ENCODE results near the gene STX18.

STX18 gene

DNA sequence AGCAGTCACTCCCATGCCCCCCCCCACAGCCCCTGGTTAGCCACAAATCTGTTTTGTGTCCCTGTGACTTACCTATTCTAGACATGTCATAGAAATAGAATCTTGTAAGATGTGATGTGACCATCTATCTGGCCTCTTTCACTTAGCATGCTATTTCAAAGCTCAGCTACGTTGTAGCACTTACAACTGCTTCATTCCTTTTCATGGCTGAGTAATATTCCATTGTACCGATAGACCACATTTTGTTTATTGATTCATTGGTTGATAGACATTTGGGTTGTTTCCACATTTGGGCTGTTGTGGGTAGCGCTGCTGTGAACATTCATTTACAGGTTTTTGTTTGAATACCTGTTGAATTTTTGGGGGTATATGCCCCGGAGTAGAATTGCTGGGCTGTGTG lies 143.4 kb downstream of the STX18 start:
- DNase-seq (ENCODE audit: low spot score) = no peak

DNA sequence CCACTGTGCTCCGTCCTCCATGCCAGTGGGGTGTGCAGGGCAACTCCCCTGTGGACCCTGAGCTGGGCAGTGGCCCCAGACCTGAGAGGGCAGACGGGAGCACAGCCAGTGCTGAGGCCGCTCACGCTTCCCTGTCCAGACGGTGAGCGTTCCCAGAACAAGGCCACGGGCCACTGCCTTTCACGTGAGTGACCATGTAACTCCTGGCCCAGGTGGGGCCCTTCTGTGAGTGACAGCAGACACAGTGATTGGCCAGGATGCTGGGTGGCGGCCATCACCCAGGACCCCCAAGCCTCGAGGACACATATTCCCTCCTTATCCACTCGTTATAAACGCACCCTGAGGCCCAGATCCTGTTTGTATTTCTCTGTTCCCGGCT lies 144.4 kb downstream of the STX18 start:
- DNase-seq (ENCODE audit: low spot score) = no peak

DNA sequence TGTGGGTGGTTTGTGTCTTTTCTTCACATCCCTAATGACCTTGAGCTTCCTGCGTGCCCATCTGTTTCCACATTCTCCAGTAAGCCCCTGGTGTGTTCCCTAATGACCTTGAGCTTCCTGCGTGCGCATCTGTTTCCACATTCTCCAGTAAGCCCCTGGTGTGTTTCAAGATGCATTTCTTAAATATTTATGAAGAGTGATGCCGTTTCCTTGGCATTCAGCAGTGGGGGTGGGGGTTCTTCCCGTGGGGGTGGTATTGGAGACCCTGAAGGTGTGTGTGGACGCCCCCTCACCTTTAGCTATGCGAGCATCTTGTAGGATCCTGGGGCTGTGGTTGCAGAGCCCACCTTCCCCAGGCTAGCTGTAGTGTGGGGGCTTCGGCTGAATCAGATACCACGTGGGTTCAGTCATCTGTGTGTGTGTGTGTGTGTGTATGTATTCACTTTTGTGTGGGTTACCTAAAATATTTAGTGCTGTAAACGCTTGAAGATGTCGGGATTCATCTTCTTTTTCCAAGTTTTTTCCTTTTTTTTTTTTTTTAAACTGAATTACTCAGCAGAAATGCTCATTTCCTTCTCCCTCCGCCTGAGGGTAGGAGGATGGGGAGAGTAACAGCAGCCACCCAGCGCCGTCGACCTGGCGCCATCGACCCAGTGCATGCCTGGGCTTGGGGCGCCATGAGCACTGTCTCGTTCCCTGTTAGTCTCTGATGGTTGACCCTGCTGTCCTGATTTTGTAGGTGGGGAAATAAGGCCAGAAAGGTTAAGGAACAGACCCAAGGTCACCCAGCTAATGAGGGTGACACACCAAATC lies 145.0 kb downstream of the STX18 start:
- DNase-seq (ENCODE audit: low spot score) = no peak

DNA sequence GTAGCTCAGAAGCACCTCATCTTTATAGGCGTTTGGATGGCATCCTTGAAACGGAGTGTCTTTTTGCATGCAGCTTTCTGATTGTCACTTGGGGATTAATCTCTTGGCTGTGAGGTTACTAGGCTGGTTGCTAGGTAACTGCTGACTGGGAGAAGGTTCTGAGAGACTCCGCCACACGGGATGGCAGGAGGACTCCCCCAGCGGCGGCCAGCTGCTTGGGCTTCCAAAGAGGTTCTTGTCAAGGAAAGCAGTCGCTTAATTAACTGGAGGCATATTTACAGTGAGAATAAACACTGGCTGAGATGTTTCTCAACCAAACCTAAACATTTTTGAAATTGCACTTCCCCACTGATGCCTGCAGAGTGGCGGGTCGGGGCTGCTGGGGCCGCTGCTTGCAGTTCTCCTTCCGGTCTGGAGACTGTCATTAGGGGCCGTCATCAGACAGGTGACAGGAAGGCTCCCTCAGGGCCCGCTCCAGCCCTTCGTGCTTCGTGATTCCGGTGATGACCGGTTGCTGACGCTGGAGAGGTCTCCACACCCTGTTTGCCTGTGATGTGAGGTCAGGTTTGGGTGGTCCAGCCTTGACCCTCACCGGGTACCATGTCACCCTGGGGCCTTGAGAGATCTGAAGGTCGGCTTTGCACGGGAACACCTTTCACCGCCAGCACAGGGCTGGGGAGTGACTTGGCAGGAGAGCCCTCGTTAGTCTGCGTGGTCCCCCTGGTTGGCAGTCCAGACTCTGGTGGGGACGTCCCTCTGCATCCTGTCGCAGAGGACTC lies 145.8 kb downstream of the STX18 start:
- DNase-seq (ENCODE audit: low spot score) = no peak

DNA sequence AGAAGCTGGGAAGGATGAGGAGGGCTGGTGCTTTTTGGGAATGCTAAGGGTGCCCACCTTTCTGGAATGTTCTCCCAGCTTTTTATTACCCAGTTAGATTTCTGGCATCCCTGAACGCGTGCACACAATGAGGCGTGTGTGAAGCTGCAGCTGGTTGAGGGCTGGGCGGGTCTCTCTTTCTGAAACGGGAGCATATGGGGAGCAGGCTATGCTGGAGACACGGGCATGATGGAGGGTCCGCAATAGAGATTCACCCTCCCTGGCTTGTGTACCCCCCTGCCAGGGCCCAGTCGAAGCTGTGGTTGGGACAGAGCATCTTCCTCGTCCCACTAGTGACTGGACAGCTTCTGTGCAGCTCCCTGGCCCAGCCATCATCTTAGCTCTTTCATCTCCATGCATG lies 146.5 kb downstream of the STX18 start:
- no peak for DNase-seq (ENCODE audit: low spot score)

DNA sequence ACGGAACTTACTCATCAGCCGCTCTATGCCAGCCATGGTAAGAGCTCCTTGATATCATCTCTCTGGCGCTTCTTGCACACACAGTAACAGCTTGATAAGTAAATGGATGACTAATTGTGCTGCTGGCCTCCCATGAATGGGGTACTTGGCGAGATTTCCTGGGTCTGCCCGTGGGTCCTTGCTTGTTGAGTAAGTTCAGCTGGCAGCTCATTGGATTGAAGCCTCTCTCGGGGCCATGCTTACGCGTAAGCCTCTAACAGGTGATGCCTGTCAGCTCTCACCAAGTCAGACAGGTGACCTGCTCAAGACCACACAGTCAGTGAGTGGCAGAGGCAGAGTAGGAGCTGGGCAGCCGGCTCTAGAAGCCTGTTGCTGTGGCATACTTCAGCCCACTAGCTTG lies 147.2 kb downstream of the STX18 start:
- peak; percentile 11 for DNase-seq (ENCODE audit: low spot score)

DNA sequence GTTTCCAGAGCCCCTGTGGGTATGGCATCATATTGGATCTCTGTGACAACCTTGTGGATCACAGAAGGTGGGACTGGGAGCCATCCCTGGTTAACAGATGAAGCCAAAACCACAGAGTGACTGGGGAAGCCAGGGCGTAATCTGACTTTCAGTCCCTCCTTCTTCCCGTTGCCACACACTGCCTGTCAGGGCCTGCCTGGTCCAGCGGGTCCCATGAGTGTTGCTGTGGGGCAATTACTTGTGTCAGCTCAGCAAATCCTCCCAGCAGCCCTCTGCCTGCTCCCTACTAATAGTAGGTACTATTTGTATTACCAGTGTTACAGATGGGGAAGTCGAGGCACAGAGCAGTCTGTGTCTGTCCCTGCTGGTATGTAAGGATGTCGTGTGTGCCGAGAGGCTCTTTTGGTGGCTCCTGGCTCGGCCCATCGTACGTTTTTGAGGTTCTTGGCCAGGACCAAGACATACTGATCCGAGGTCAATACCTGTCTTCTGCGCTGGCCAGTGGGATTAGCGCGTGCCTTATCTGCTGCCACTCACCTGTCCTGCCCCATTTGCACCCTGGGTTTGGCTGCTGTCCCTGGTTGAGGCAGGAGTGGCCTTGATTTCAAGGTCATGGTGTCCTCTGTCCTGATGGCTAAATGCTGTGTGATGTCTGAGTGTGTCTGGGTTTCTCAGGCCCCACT lies 149.2 kb downstream of the STX18 start:
- no peak for DNase-seq (ENCODE audit: low spot score)

DNA sequence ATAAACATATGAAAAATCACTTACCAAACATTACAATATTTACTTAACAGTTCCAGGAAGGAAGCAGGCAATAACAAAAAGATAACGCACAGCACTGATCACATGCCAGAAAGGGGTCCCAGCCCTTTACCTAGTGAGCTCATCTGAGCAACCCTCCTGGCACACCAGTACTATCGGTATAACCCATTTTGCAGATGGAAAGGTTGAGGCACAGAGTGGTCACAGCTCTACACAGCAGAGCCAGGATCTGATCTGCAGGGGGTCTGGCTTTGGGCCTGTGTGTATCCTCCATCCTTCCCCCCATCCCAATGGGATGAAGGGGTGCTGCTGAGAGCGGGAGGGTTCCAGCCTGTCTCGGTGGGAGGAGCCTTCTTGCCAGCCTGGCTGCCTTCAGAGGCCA lies 150.0 kb downstream of the STX18 start:
- DNase-seq (ENCODE audit: low spot score) = no peak

DNA sequence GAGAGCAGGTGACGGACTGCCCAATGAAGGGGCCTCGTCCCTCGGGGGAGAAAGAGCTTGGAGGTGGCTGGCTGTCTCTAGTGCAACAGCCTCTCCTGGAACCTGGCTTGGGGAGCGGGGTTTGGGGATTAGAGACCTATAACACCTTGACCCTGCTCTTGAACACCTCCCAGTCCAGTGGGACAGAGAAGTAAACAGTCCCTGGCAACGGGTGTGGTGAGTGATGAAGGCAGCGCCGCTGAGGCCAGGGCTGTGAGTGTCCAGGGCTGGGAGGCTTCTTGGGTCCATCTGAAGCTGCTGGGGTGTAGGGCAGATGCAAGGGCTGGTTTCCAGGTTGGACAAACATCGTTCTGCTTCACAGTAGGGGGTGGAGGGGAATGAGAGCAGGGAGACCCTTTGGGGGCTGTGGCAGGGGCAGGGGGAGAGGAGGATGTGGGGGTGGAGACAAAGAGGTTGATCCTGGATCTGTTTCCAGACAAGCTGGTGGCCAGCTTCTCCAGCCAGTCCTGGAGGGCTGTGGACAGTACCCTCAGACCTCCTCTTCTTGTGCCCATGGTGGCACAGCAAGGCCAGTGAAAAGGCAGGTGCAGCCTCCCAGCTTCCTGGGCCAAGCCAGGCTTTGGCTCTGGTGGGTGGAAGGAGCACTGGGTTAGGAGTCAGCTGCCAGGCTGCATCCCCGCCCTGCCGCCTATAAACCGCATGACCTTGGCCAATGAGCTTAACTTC lies 151.2 kb downstream of the STX18 start:
- DNase-seq (ENCODE audit: low spot score) = no peak

DNA sequence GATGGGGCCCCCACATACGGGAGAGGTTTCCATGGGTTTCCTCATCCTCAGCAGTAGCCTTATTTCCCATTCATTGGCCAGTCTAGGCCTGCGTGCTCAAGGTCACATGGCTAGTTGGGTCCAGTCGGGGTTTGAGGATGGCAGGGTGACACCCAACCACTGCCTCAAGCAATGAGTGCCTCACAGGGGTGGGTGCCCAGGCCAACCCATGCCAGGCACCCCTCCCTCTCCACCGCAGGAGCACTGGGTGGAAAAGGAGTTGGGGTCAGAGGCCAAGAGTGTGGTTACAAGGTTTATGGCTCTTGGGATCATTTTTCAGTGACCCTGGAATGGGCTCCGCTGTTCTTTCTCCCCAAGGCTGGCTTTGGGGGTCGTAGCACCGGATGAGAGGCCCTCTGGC lies 151.8 kb downstream of the STX18 start:
- no peak for DNase-seq (ENCODE audit: low spot score)

DNA sequence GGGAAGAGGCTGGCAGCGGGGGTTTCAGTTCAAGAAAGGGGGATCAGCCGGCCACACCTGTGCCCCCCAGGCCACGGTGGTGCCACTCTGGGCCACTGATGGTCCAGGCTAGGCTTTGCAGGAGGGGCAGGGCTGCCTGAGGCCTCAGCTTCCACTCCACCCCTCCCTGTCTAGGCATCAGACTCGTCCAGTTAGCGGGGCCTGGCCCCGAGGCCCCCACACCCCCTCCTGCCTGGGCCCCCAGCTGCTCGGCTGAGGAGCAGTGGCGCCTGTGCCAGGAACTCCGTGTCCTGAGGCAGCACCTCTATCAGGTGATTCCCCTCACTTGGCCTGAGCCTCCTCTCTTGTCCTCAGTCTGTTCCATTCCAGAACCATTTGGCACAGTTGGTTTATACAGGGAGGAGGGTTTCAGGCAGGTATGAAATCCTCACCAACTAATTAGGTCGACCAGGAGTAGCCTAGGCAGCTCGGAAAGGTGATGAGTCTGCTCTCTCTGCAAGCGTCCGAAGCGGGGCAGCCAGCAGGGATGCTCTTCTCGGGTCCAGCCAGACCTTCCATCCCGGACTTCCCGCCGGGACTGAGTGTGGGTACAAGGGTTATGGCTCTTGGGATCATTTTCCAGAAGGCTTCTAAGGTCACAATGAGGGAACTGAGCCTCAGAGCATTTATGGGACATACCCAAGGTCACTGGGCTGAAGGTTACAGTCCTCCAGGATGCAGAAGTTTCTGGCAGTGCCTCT lies 152.8 kb downstream of the STX18 start:
- DNase-seq (ENCODE audit: low spot score) = no peak

DNA sequence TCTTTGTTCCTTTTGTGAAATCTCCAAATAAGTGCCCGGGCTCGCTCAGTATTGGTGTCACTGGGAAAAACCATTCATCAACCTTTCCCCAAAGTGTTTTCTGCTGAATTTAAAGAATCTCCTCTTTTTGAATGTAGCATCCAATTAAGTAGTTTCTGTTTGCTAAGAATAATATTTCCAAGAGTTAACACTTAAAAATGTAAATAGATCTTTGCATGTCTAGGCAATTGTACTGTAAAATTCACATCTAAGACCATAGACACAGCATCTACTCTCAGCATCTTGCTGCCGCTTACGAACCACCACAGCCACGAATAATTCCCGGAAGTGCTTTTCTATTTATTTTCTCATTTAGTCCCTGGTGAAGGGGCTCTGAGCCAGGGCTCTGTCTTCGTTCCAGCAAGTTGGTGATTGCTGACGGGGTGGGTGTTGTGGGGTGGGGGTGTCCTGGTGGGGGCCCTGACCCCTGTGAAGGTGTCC lies 153.5 kb downstream of the STX18 start:
- DNase-seq (ENCODE audit: low spot score) = no peak

DNA sequence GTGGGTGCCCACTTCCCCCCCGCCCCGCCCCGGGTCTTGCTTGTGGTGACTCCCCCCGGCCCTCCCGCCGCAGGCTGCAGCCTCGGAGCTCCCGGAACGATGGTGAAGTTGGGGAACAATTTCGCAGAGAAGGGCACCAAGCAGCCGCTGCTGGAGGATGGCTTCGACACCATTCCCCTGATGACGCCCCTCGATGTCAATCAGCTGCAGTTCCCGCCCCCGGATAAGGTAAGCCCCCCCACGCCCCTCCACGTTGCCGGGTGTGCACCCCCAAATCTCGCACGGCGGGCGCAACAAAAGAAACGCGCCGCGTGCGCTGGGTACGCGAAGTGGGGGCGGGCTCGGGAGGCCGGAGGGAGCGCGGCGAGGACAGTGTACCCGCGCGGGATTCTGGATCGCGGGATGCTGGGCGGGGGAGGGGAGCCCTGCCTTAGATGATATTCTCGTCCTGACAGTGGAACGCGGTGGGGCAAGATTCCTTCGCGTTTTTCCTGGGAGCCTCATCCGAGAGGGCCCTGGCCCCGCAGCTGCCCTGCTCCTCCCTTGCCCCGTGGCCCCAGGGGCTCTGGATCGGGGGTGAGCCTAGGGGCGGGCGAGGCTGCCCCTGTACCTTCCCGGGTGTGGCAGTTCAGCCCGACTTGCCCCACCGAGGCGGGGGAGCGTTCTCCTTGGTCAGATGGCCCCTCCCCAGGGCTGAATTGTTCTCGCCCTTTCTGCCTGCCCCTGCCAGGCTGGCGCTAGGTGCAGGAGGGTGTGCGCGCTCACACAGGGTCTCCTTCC lies 154.1 kb downstream of the STX18 start:
- no peak for DNase-seq (ENCODE audit: low spot score)

DNA sequence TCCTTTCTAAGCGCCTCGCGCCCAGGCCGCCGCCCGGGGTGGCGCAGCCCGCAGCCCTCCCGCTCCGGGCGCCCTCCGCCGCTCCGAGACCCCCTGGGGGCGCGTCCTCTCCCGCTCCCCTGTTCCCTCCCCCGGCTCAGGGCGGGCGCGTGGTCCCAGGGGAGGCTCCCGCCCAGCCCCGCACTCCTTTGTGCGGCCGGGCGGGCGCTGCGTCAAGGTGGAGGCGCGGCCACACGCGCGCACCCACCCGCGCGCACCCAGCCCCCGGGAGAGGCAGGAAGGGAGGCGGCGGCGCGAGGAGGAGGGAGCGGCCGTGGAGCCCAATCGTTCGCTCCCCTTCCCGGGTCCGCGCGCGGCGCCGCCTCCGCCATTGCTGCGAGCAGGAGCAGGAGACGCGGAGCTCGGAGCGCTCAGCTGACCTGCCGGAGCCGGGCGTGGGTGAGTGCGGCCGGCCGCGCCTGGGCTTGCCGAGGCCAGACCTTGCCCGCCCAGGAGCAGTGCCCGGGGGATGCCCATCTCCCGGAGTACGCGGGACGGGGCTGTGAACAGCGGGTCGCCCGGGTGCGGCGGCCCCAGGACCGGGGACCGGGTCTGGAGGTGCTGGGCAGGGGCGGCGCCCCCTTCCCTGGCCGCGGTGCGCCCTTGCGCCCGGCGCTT lies 155.0 kb downstream of the STX18 start, which contains the start of gene NSG1:
Gene NSG1, plus strand, starts transcription at position 367 of the 657 bp plus-strand sequence. CDS start 528 bp downstream, outside the sequence.
- DNase-seq (ENCODE audit: low spot score) = no peak

DNA sequence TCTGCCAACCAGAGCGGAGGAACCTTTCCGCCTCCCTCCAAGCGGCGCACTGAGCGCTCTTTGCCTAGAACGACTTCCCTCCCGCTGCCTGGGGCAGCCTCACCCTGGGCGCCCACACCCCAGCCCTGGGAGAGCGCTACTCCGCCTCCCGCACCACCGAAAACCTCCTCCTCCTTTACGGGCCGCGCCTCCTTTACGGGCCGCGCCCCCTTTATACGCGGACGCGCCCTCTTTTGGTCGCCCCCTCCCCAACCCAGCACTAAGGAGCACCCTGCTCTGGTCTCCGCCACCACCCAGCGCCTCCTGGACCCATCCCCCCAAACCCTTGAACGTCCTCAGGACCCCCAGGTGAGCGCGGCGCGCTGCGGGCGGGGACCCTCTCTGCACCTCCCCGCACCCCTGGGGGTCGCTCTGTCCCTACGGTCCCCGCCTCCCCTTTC lies 155.5 kb downstream of the STX18 start:
- no peak for DNase-seq (ENCODE audit: low spot score)

DNA sequence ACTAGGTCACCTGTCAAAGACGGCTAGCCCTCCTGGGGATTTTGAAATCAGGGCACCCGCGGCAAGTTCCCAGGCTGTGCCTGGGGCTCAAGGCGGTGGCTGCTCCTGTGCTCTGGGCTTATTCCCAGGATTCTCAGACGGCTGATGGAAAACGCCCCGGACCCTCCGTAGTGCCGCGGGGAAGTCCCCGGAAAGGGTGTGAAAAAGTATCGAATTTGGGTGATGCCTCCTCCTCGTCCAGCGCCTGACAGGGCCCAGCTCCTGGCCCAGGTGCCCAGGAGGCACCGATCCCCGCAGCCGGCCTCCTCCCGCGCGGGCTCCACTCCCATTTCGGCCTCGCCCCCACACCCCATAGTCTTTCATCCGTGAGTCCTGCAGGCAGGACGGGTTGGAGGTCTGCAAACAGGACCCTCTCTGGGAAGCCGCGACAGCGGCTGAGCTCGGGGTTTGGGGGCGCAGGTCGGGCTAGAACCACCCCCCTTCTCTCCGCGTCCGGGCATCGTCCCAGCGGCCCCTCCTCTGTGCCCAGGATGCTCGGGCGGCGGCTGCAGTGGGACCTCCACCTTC lies 156.0 kb downstream of the STX18 start:
- no peak for DNase-seq (ENCODE audit: low spot score)

DNA sequence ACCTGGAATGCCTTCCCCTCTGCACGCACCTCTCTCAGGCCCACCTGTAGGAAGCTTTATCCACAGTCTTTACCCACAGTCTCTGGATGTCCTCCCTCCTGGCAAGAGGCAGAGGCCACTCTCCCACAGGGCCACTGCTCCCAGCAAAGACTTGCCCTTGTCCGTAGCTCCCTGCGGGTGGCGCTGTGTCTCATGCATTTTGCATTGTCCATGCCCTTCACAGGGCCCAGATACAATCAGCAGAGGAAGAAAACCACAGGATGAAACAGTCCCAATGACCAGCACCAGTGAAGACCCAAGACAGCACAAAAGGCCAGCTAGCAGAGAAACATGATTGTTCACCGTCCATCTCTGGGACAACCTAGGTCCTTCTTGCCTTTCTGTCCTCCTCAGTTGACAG lies 157.0 kb downstream of the STX18 start:
- DNase-seq (ENCODE audit: low spot score) = peak; percentile 35

DNA sequence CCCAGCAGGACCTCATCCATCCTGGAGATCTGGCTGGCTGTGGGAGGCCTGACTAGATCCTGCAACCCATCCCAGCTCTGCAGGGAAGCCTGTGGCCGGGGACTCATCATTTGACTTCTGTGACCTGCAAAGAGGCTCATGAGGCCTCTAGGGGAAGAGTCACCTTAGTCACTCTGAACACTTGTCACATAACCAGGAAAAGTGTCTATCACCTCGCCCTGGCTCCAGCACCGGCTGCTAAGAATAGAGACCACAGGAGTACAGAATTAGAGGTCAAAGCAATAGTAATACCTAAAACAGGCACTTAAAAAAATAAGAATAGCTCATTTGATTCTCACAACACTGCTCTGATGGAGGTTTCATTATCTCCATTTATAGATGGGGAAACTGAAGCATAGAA lies 158.8 kb downstream of the STX18 start:
- no peak for DNase-seq (ENCODE audit: low spot score)

DNA sequence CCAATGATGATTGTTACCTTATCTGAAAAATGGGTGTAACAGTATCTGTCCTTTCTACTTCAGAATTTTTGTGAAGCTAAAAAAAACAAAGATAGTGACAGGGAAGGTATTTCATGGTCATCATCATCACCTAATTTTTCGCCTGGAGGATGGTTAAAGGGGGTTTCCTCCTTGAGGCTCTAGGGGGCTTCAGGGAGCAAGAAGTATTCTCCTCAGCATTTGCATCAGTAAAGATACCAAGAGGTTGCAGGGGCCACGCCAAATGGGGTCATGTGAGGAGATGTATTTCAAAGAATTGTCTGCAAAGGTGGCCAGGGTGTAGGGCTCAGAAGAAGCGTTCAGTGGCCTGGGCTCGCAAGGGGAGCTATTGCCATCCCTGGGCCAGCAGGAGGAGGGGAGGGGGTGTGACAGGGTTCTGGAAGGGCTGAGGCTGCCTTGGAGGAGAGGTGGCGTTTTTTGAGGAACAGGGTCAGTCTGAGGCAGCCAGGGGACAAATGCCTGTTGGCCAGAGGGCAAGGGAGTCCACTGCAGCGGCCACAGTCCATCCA lies 162.2 kb downstream of the STX18 start:
- no peak for DNase-seq (ENCODE audit: low spot score)
